Measurements from ENCODE around the gene SPATA2L.
"Not testable (repeated sequence)": the region's sequence is repeated elsewhere in the genome, so short reads cannot be mapped to it uniquely, and the experiment has no call there.

The SPATA2L gene

GRCh38 chr16:89706518-89707260, 5.2 kb upstream of the SPATA2L start:
- DNase-seq: no peak

GRCh38 chr16:89705006-89705405, 3.5 kb upstream of the SPATA2L start:
- DNase-seq: no peak

GRCh38 chr16:89704281-89704680, 2.8 kb upstream of the SPATA2L start:
- no peak for DNase-seq

GRCh38 chr16:89700649-89701424, 668 bp downstream of the SPATA2L start:
- DNase-seq: peak; percentile 63

- peak; percentile 99 for DNase-seq
These were observed 1.3 kb downstream of the SPATA2L start for GRCh38 chr16:89700100-89700648.

GRCh38 chr16:89699629-89700099, 1.8 kb downstream of the SPATA2L start:
- not testable (repeated sequence) for DNase-seq

GRCh38 chr16:89698717-89699116, 2.8 kb downstream of the SPATA2L start:
- not testable (repeated sequence) for DNase-seq

GRCh38 chr16:89697616-89698331, 3.7 kb downstream of the SPATA2L start:
- no peak for DNase-seq

GRCh38 chr16:89697161-89697615, 4.3 kb downstream of the SPATA2L start:
- DNase-seq: no peak

GRCh38 chr16:89696670-89697128, 4.8 kb downstream of the SPATA2L start:
- DNase-seq: no peak

- DNase-seq: no peak
These were observed 5.4 kb downstream of the SPATA2L start for GRCh38 chr16:89695875-89696669.

GRCh38 chr16:89695086-89695874, 6.2 kb downstream of the SPATA2L start:
- no peak for DNase-seq

GRCh38 chr16:89694784-89695085, 6.8 kb downstream of the SPATA2L start:
- DNase-seq: not testable (repeated sequence)

GRCh38 chr16:89693931-89694783, 7.3 kb downstream of the SPATA2L start:
- DNase-seq: no peak

GRCh38 chr16:89693289-89693731, 8.2 kb downstream of the SPATA2L start:
- no peak for DNase-seq

- DNase-seq: no peak
These were observed 9.4 kb downstream of the SPATA2L start for GRCh38 chr16:89691986-89692569.

GRCh38 chr16:89691231-89691985, 10.1 kb downstream of the SPATA2L start:
- no peak for DNase-seq

GRCh38 chr16:89690392-89690901, 11.1 kb downstream of the SPATA2L start:
- no peak for DNase-seq

GRCh38 chr16:89689621-89690020, 11.9 kb downstream of the SPATA2L start:
- DNase-seq: not testable (repeated sequence)
